HT-29 (cell line): Measurements from ENCODE around the gene IMPACT. TPM values are rescaled to one million over a fixed set of nuclear protein-coding genes. Genes with fewer than 3 reads are reported as not detected.
A peak's percentile ranks its signal among the peaks of the same experiment; 100 is the strongest.

ENCODE experiments used
- DNase-seq: peaks from one replicate; pipeline ENCODE4 v3.0.0-alpha.2; 2015; ENCODE audit warnings: low spot score
- total RNA-seq: library from RNA; depleted of rRNA; stranded (reverse); fragments of >200 nt; shearing (Covaris generic); gene quantifications from 2 replicates; pipeline ENCODE4 v1.2.3, GENCODE V29; 2014

IMPACT gene
- total RNA-seq, 1 experiment from 2014 or later, result 6.1 TPM

DNA sequence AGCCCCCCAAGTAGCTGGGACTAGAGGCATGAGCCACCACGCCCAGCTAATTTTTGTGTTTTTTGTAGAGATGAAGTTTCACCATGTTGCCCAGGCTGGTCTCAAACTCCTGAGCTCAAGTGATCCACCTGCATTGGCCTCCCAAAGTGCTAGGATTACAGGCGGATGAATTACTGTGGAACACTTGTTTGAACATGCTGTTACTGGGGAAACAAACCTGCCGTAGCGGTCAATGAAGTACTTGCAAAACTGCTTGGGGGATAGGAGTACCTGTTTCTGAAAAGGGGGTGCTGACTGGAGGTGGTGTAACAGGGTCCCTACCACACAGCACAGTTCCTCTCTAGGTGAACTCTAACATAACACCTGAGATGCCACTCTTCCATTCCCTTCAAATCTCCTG lies 5.9 kb upstream of the IMPACT start:
- no peak for DNase-seq

DNA sequence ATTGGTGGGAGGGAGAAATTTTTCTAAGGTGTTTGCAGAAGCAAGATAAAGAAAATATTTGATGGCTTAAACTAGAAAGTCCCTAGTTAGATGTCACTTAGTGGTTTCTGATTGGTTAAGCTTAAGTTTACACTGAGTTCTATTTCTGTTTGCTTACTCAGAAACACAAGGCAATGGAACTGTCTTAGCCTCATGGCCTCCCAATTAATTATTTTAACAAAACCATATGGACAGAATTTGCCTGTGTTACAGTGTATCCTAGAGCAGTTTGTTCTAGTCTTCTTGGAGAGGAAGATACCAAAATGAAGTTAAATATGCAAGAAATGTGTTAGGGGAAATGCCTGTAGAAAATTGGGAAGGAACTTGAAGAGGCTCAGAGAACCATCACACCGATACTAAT lies 4.6 kb upstream of the IMPACT start:
- DNase-seq, result no peak

DNA sequence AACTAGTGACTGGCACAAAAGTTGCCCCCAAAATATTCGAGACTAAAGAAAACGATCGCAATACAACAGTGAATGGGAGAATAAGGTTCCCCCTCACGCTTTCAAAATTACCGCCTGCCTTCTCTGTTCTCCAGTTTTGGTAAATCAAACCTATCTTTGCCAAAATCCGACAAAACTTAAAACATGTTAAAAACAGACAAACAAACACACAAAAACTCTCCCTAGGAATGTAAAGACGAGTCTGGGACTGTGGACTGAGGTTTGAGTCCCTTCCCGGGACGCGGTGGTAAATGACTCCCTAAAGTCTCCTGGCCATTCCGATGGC lies 435 bp upstream of the IMPACT start:
- DNase-seq, result no peak

DNA sequence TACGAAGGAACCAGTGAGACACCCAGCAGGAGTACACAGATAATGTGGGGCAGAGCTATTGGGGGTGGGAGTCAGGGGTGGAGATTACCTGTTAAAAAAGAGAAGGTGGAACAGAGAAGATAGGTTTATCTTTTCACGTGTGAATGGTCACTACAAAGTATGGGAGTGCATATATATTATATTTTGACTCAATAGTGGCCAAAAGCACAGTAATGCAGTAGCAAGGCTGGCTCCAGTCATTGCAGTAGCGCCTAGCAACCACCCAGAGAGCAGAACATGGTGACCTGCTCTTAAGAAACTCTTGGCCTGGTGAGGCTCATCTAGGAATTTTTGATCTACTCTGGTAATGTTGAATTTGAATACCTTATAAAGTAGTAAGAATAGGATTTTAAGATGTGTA lies 1.0 kb downstream of the IMPACT start:
- no peak for DNase-seq

DNA sequence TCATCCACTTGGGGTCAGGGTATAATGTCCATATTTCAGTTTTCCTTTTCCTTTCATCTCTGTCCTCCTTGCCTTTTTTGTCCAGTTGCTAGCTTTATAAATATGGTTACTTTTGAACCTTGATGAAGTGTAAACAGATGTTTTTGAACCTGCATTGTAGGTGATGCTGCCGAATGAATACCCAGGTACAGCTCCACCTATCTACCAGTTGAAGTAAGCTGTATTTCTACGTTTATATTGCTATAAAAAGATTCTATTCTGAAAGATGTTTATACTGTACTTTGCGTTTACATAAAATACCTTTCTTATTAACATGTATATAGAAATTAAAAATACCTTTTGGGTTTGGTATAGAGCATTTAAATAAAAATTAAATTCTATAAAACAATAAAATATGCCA lies 2.2 kb downstream of the IMPACT start:
- DNase-seq, result no peak

- no peak for DNase-seq
These were observed 2.7 kb downstream of the IMPACT start for GRCh38 chr18:24429188-24429587.

DNA sequence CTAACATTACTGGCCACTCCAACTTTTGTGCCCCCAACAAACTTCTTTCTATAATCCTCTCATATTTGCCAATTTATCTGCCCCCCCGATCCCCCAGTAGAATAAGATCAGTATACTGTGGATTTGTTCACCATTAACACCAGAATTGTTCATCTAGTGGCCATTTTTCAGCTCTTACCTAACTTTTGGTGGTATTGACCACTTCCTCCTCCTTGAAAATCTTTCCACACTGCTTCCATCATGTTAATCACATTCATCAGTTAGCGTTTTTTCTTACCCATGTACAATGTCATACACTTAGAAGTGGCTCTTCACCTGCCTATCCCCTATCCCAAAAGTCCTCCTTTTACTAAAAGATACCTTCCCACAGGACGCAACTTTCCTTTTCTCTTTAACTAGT lies 6.1 kb downstream of the IMPACT start:
- DNase-seq, result no peak

DNA sequence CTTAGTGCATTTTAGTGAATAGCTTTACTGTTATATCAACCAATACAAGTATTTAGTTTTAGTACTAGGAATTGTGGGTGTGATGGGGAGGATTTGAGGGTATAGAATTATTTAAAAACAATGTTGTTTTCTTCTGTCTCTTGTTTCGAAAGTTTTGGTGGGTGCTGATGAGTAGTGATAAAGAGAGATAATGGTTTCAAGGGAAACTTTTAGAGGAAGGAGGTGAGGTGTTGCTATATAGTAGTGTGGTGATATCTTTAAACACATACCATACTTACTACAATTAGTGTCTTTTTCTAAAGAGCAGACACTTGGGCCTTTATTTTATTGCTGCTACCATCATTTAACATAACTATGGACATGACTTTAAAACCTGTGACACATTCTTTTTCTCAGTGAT lies 10.5 kb downstream of the IMPACT start:
- no peak for DNase-seq

DNA sequence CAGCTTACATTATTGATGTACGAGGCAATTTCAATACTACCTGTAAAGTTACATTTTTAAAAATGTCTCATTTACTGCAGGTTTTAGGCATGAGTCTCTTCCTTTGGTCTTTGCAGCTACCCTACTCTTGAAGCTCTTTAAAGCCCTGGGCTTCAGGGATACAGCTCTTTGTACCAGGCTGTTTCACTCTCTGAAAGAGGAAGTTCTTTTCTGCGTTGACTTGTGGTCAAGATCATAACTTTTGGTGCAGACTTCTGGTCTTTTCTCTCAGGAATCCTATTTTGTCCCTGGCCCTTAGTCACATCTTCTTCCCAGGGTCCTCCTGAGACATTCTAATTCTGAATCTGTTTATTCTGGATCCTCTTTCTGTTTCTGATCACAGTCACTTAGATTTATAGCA lies 17.4 kb downstream of the IMPACT start:
- no peak for DNase-seq

- no peak for DNase-seq
These were observed 20.0 kb downstream of the IMPACT start for GRCh38 chr18:24446453-24446852.

GRCh38 chr18:24446953-24447538 lies 20.6 kb downstream of the IMPACT start:
- DNase-seq, result peak; percentile 25

GRCh38 chr18:24447961-24448360 lies 21.5 kb downstream of the IMPACT start:
- DNase-seq, result no peak

DNA sequence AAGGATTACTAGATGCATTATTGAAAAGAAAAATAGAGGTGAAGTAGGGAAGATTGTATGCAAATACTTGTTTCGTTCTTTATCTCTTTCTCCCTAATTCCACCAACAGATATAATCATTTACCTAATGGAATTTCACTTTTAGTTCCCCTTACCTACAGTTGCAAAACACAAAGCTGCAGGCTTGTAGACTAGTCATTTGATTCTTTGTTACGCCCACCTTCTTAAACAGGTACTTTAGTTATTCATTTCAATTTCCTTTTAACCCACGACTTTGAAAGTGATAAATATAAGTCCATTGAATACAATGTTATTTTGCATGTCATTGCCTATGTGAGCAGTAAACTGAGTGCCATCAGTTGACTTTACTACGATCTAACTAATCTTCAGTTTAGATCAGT lies 30.1 kb downstream of the IMPACT start:
- no peak for DNase-seq

DNA sequence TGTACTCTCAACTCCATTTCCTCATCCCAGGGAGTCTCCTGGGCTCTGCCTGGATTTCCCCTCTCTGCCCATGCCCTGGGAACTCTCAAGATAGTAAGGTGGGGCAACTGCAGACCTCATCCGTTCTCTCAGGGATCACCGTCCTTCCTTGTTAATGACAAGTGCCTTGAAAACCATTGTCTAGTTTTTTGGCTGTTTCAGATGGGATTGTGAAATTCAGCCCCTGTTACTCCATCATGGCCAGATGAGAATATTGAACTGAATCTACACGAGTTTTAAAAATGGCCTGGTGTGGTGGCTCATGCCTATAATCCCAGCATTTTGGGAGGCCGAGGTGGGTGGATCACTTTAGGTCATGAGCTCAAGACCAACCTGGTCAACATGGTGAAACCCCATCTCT lies 33.3 kb downstream of the IMPACT start:
- DNase-seq, result no peak

GRCh38 chr18:24460388-24460787 lies 33.9 kb downstream of the IMPACT start, which contains the start of gene HRH4:
HRH4 (plus strand) TSS chr18:24460637; CDS start chr18:24460729, 92 bp downstream.
- DNase-seq, result no peak

DNA sequence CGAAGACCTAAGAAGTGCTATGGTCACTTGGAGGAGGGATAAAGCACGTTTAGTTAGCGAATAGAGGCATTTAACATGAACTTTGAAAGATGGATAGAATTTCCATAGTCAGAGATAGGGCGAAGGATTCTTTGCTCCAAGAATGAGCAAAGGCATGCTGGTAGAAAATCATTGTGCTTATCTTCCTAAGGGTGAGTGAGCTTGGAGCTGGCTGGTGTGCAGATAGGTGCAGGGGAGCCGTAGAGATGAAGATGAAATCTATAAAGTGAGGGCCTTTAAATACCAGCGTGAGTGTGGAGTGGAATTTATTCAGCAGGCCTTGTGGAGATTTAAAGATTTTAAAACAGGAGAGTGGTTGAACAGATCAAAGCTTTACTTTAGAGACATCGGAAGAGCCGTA lies 35.5 kb downstream of the IMPACT start:
- DNase-seq, result no peak

- DNase-seq, result no peak
These were observed 36.6 kb downstream of the IMPACT start for GRCh38 chr18:24462838-24463775.

DNA sequence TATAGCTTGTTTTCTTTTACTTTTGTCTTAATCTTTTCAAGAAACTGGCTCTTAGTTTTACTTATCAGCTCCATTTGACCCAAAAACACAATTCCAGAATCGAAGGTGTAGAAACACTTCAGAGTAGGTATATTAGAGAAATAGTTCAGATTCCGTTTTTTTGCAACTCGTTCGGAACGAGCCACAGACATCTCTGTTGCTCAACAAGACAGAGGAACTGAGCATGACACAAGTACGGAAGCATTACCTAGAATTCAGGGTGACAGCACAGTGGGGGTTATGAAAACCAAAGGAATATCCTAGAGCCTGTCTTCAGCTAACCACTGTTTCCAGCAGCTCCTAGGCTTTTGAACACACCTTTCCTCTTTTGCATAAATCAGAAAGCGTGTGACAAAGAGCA lies 39.0 kb downstream of the IMPACT start:
- DNase-seq, result no peak

- DNase-seq, result no peak
These were observed 40.3 kb downstream of the IMPACT start for GRCh38 chr18:24466771-24467170.

- DNase-seq, result no peak
These were observed 43.6 kb downstream of the IMPACT start for GRCh38 chr18:24470022-24470618.

DNA sequence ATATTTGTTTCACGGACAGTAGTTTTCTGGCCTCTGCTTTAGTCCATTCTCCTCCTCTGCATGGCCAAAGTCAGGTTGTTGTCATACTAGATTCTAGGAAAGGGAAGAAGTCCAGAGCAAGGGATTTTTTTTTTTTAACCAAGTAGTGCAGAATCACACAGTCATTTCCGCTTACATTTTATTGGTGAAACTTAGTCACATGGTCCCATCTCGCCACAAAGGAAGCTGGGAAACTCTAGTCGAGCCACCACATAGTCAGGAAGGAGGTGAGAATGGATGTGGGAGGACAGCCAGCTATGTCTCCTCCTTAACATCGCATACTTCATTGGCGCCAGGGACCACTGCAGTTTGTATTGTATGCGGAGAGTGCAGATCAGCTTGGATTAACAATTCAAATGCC lies 44.3 kb downstream of the IMPACT start:
- DNase-seq, result no peak

DNA sequence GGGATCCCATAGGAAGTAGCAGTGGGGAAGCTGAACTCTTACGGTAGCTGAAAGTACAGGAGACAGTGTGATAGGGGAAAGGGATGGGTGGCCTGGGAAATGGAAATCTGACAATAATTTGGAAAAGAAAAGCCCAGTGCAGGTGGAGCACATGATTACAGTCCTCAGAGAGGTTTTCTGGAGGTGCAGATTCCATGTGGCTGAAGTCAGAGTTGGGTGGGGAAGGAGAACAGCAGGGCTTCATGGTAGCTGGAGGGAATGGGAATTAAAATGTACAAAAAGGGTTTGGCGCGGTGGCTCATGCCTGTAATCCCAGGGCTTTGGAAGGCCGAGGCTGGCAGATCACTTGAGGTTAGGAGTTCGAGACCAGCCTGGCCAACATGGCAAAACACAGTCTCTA lies 46.1 kb downstream of the IMPACT start:
- DNase-seq, result no peak

- DNase-seq, result no peak
These were observed 47.9 kb downstream of the IMPACT start for GRCh38 chr18:24474406-24474805.
